OCI-LY3 (cell line): Measurements from ENCODE around the gene BATF.

Experiments used
- H2AFZ ChIP-seq: fragments of 200-600, 300-600 bp; shearing (Covaris generic); 2 replicates; pipeline ENCODE4 v1.6.0; 2014; ENCODE audit warnings: antibody characterized with exemption, low read depth, low read length
- H3K27ac ChIP-seq: fragments of 200-600, 300-600 bp; sonication (generic); 2 replicates; pipeline ENCODE4 v1.5.1; 2014; ENCODE audit warnings: mild to moderate bottlenecking, low read length, moderate library complexity, mixed read lengths
- H3K27me3 ChIP-seq: fragments of 200-600, 300-600 bp; sonication (generic); 2 replicates; pipeline ENCODE4 v1.6.1; 2014; ENCODE audit warnings: low read depth, low read length, mixed read lengths
- H3K36me3 ChIP-seq: fragments of 200-600, 300-600 bp; sonication (generic); replicated peaks from 2 replicates; pipeline ENCODE3; 2014; ENCODE audit warnings: low read depth, low read length, mixed read lengths
- H3K4me1 ChIP-seq: fragments of 300-600, 200-600 bp; sonication (generic); 2 replicates; pipeline ENCODE4 v1.6.1; 2014; ENCODE audit warnings: low read length, mixed read lengths
- H3K4me2 ChIP-seq: fragments of 200-600, 300-600 bp; sonication (generic); 2 replicates; pipeline ENCODE4 v1.6.1; 2014; ENCODE audit warnings: low read length, mixed read lengths
- H3K4me3 ChIP-seq: fragments of 300-600, 200-600 bp; sonication (generic); 2 replicates; pipeline ENCODE4 v1.5.1; 2014; ENCODE audit warnings: antibody characterized with exemption, mild to moderate bottlenecking, low read length, moderate library complexity
- H3K79me2 ChIP-seq: fragments of 300-600, 200-600 bp; shearing (Covaris generic); 2 replicates; pipeline ENCODE4 v1.6.1; 2014; ENCODE audit warnings: mild to moderate bottlenecking, low read length, mixed read lengths
- H3K9ac ChIP-seq: fragments of 300-600, 200-600 bp; shearing (Covaris generic); 2 replicates; pipeline ENCODE4 v1.6.0; 2014; ENCODE audit warnings: mild to moderate bottlenecking, low read length, moderate library complexity
- H3K9me3 ChIP-seq: fragments of 200-600, 300-600 bp; shearing (Covaris generic); 2 replicates; pipeline ENCODE4 v1.6.1; 2014; ENCODE audit warnings: low read length, mixed read lengths; ENCODE audit not compliant: insufficient read depth
- H4K20me1 ChIP-seq: fragments of 200-600, 300-600 bp; sonication (generic); 2 replicates; pipeline ENCODE4 v1.6.1; 2016; ENCODE audit warnings: low read length, mixed read lengths; ENCODE audit not compliant: insufficient read depth
- EZH2phosphoT487 ChIP-seq: fragments of 200-600 bp; shearing (Covaris generic); IDR thresholded peaks from 2 replicates; pipeline ENCODE4 v1.6.1; 2018; ENCODE audit warnings: antibody characterized with exemption, mixed run types, low read depth
- TF ChIP-seq, protein P1 (sequence below): fragments of 200-600, 300-600 bp; sonication (generic); IDR thresholded peaks from 2 replicates; pipeline ENCODE4 v1.5.1; 2014; ENCODE audit warnings: antibody characterized with exemption, low read length, low read depth

The BATF gene

DNA sequence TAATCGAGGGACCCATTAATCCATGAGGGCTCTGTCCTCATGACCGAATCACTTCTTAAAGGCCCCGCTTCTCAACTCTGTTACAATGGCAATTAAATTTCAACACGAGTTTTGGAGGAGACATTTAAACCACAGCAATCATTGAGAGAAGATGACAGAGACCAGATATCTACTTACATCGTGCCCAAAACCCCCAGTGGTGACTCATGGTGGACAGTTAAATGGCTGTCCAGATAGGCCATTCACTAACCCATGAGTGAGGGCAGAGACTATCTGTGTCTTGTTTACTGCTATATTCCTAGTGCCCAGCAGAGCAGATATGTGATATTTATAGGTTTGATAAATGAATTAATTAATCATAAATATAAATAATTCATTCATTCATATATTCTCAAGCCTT is 36.2 kb downstream of the BATF start:
- H3K9me3 ChIP-seq = no peaks in the 10 kb centered on the region
- peaks cover 39% of the 10 kb centered on the region for H3K36me3 ChIP-seq
- no peak overlapping the region for H3K4me2 ChIP-seq
- TF ChIP-seq, protein P1, sequence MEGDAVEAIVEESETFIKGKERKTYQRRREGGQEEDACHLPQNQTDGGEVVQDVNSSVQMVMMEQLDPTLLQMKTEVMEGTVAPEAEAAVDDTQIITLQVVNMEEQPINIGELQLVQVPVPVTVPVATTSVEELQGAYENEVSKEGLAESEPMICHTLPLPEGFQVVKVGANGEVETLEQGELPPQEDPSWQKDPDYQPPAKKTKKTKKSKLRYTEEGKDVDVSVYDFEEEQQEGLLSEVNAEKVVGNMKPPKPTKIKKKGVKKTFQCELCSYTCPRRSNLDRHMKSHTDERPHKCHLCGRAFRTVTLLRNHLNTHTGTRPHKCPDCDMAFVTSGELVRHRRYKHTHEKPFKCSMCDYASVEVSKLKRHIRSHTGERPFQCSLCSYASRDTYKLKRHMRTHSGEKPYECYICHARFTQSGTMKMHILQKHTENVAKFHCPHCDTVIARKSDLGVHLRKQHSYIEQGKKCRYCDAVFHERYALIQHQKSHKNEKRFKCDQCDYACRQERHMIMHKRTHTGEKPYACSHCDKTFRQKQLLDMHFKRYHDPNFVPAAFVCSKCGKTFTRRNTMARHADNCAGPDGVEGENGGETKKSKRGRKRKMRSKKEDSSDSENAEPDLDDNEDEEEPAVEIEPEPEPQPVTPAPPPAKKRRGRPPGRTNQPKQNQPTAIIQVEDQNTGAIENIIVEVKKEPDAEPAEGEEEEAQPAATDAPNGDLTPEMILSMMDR = no peak
- no peak for TF ChIP-seq EZH2phosphoT487
- peak overlapping the region; percentile 93 for H3K27ac ChIP-seq
- H3K9ac ChIP-seq = no peak overlapping the region
- peaks cover 21% of the 10 kb centered on the region; the same call in 1 of the 2 replicates for H3K79me2 ChIP-seq
- no peaks in the 10 kb centered on the region for H3K27me3 ChIP-seq
- H3K4me1 ChIP-seq = peaks cover 53% of the 10 kb centered on the region
- no peak overlapping the region for H2AFZ ChIP-seq
- no peak overlapping the region for H3K4me3 ChIP-seq
- no peaks in the 10 kb centered on the region for H4K20me1 ChIP-seq

DNA sequence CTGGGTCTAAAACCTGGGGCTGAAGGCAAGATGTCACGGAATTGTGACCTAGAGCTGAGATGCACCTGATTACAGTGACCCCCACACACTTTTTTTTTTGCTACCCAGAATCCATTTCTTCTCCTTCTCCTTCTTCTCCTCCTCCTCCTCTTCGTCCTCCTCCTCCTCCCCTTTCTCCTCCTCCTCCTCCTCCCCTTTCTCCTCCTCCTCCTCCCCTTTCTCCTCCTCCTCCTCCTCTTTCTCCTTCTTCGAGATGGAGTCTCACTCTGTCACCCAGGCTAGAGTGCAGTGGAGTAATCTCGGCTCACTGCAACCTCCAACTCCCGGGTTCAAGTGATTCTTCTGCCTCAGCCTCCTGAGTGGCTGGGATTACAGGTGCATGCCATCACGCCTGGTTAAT is 36.8 kb downstream of the BATF start:
- no peaks in the 10 kb centered on the region for H3K9me3 ChIP-seq
- H3K36me3 ChIP-seq = peaks cover 37% of the 10 kb centered on the region
- no peak for TF ChIP-seq EZH2phosphoT487
- TF ChIP-seq, protein P1 = no peak
- peak overlapping the region; percentile 76; the same call in 1 of the 2 replicates for H3K9ac ChIP-seq
- peaks cover 53% of the 10 kb centered on the region for H3K4me1 ChIP-seq
- H3K27ac ChIP-seq = peak overlapping the region; percentile 93
- no peak overlapping the region for H3K4me3 ChIP-seq
- H3K79me2 ChIP-seq = peaks cover 21% of the 10 kb centered on the region; the same call in 1 of the 2 replicates
- no peaks in the 10 kb centered on the region for H4K20me1 ChIP-seq
- no peaks in the 10 kb centered on the region for H3K27me3 ChIP-seq
- H2AFZ ChIP-seq = no peak overlapping the region
- H3K4me2 ChIP-seq = peak overlapping the region; percentile 46; the same call in 1 of the 2 replicates

GRCh38 chr14:75559451-75560222 is 37.4 kb downstream of the BATF start:
- no peak for TF ChIP-seq EZH2phosphoT487
- TF ChIP-seq, protein P1 = no peak
- Histone ChIP-seq H3K9ac (peak overlapping the region; percentile 76), H3K9me3 (no peaks in the 10 kb centered on the region)

GRCh38 chr14:75561013-75561432 is 38.8 kb downstream of the BATF start:
- Histone ChIP-seq H3K27ac (peak overlapping the region; percentile 93), H3K36me3 (peaks cover 25% of the 10 kb centered on the region), H3K9ac (peak overlapping the region; percentile 76), H3K4me2 (peak overlapping the region; percentile 46), H3K79me2 (peaks cover 18% of the 10 kb centered on the region; the same call in 1 of the 2 replicates), H3K4me1 (peaks cover 39% of the 10 kb centered on the region), H3K4me3 (no peak overlapping the region), H3K27me3 (no peaks in the 10 kb centered on the region), H4K20me1 (no peaks in the 10 kb centered on the region), H3K9me3 (no peaks in the 10 kb centered on the region), H2AFZ (no peak overlapping the region)
- no peak for TF ChIP-seq EZH2phosphoT487
- TF ChIP-seq, protein P1 = peak; percentile 87

More at GRCh38 chr14:75559451-75560222, 37.4 kb downstream of the BATF start:
- H3K4me2 ChIP-seq = peak overlapping the region; percentile 46
- H3K79me2 ChIP-seq = peaks cover 19% of the 10 kb centered on the region; the same call in 1 of the 2 replicates
- H3K27ac ChIP-seq = peak overlapping the region; percentile 93
- H2AFZ ChIP-seq = no peak overlapping the region
- H3K36me3 ChIP-seq = peaks cover 31% of the 10 kb centered on the region
- H3K27me3 ChIP-seq = no peaks in the 10 kb centered on the region
- H3K4me1 ChIP-seq = peaks cover 48% of the 10 kb centered on the region
- no peaks in the 10 kb centered on the region for H4K20me1 ChIP-seq
- no peak overlapping the region for H3K4me3 ChIP-seq
